Measurements from ENCODE around the gene AP5M1.

The AP5M1 gene

DNA sequence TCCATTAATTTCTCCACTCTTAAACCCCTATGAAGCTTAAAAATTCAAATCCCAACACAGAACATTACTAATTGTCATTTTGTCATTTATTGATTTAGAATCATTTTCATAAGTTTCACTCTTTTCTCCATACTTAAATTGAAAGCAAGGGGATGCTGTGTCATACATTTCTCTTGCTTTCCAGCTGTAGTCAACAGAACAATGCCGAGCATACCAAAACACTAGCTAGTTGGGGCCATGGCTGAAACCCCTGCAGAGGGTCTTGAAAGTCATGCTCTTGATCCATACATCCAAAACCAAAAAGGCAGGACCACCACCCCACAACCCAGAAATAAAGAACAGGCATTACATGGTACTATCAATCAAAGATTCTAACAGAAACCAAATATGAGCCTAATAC is 9.1 kb upstream of the AP5M1 start:
- H3K9me3 ChIP-seq (ENCODE audit: severe bottlenecking), result no peaks in the 10 kb centered on the region
- DNase-seq (ENCODE audit: low spot score) (no peak), ATAC-seq (ENCODE audit: low read depth) (no peak)
- no peak for TF ChIP-seq CTCF (IDR thresholded peaks at IDR 0.05; ENCODE audit: poor library complexity, severe bottlenecking)
- H3K27ac ChIP-seq (ENCODE audit: poor library complexity, severe bottlenecking), result no peak overlapping the region
- H3K4me3 ChIP-seq (ENCODE audit: severe bottlenecking), result no peak overlapping the region
- H3K4me1 ChIP-seq (ENCODE audit: insufficient read depth, poor library complexity, severe bottlenecking), result no peaks in the 10 kb centered on the region
- H3K27me3 ChIP-seq (ENCODE audit: insufficient read depth, poor library complexity, severe bottlenecking), result no peaks in the 10 kb centered on the region
- peaks cover 10% of the 10 kb centered on the region for H3K36me3 ChIP-seq (ENCODE audit: low read depth)

GRCh38 chr14:57261604-57262003 is 7.2 kb upstream of the AP5M1 start:
- H3K27ac ChIP-seq (ENCODE audit: poor library complexity, severe bottlenecking), result no peak overlapping the region
- peaks cover 10% of the 10 kb centered on the region for H3K36me3 ChIP-seq (ENCODE audit: low read depth)

DNA sequence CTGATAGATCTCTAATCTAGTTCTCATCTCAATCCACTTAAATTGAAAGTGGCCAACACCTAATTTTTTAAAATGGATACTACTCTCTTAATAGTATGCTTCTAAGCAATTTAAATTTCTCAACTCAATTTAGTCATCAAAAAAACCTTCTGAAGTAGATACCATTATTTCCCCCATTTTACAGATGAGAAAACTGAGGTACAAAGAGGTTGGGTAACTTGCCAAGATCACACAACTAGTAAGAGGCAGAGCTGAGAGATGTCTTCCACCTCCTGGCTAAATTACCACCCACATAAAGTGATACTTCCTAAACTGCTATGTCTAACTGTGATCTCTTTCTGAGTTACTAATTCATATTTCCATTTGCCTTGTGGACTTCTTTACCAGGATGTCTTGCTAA is 6.7 kb upstream of the AP5M1 start:
- H3K27ac ChIP-seq (ENCODE audit: poor library complexity, severe bottlenecking), result no peak overlapping the region
- H3K27me3 ChIP-seq (ENCODE audit: insufficient read depth, poor library complexity, severe bottlenecking), result no peaks in the 10 kb centered on the region
- DNase-seq (ENCODE audit: low spot score), result no peak
- H3K9me3 ChIP-seq (ENCODE audit: severe bottlenecking), result no peaks in the 10 kb centered on the region
- ATAC-seq (ENCODE audit: low read depth), result no peak
- no peak for TF ChIP-seq CTCF (IDR thresholded peaks at IDR 0.05; ENCODE audit: poor library complexity, severe bottlenecking)
- H3K4me1 ChIP-seq (ENCODE audit: insufficient read depth, poor library complexity, severe bottlenecking), result peaks cover 4% of the 10 kb centered on the region
- no peak overlapping the region for H3K4me3 ChIP-seq (ENCODE audit: severe bottlenecking)
- peaks cover 10% of the 10 kb centered on the region for H3K36me3 ChIP-seq (ENCODE audit: low read depth)

More at GRCh38 chr14:57261604-57262003, 7.2 kb upstream of the AP5M1 start:
- no peak overlapping the region for H3K4me3 ChIP-seq (ENCODE audit: severe bottlenecking)
- no peaks in the 10 kb centered on the region for H3K27me3 ChIP-seq (ENCODE audit: insufficient read depth, poor library complexity, severe bottlenecking)
- peaks cover under 1% of the 10 kb centered on the region for H3K4me1 ChIP-seq (ENCODE audit: insufficient read depth, poor library complexity, severe bottlenecking)
- no peak; the same call in 2 of the 3 replicates for ATAC-seq (ENCODE audit: low read depth)
- H3K9me3 ChIP-seq (ENCODE audit: severe bottlenecking), result no peaks in the 10 kb centered on the region
- no peak for TF ChIP-seq CTCF (IDR thresholded peaks at IDR 0.05; ENCODE audit: poor library complexity, severe bottlenecking)
- no peak for DNase-seq (ENCODE audit: low spot score)

- H3K36me3 ChIP-seq (ENCODE audit: low read depth), result peaks cover 9% of the 10 kb centered on the region
- no peaks in the 10 kb centered on the region for H3K9me3 ChIP-seq (ENCODE audit: severe bottlenecking)
- no peaks in the 10 kb centered on the region for H3K27me3 ChIP-seq (ENCODE audit: insufficient read depth, poor library complexity, severe bottlenecking)
- DNase-seq (ENCODE audit: low spot score) (no peak), ATAC-seq (ENCODE audit: low read depth) (no peak)
- H3K27ac ChIP-seq (ENCODE audit: poor library complexity, severe bottlenecking), result no peak overlapping the region
- TF ChIP-seq CTCF (IDR thresholded peaks at IDR 0.05; ENCODE audit: poor library complexity, severe bottlenecking), result no peak
- peaks cover 23% of the 10 kb centered on the region for H3K4me1 ChIP-seq (ENCODE audit: insufficient read depth, poor library complexity, severe bottlenecking)
- H3K4me3 ChIP-seq (ENCODE audit: severe bottlenecking), result no peak overlapping the region
These were observed 2.7 kb upstream of the AP5M1 start for GRCh38 chr14:57266065-57266464.

- Histone ChIP-seq H3K4me1 (ENCODE audit: insufficient read depth, poor library complexity, severe bottlenecking) (peaks cover 22% of the 10 kb centered on the region), H3K27ac (ENCODE audit: poor library complexity, severe bottlenecking) (no peak overlapping the region), H3K4me3 (ENCODE audit: severe bottlenecking) (no peak overlapping the region), H3K27me3 (ENCODE audit: insufficient read depth, poor library complexity, severe bottlenecking) (no peaks in the 10 kb centered on the region), H3K9me3 (ENCODE audit: severe bottlenecking) (no peaks in the 10 kb centered on the region), H3K36me3 (ENCODE audit: low read depth) (peaks cover 63% of the 10 kb centered on the region)
- no peak for TF ChIP-seq CTCF (IDR thresholded peaks at IDR 0.05; ENCODE audit: poor library complexity, severe bottlenecking)
- no peak for DNase-seq (ENCODE audit: low spot score)
- no peak for ATAC-seq (ENCODE audit: low read depth)
These were observed 4.5 kb downstream of the AP5M1 start for GRCh38 chr14:57273236-57273635.
